Tongue (tissue), 2 donors: Measurements from ENCODE around the gene MTHFD1L. TPM values are rescaled to one million over a fixed set of nuclear protein-coding genes. Genes with fewer than 3 reads are reported as not detected.
A peak's percentile ranks its signal among the peaks of the same experiment; 100 is the strongest.
"Not testable (repeated sequence)": the region's sequence is repeated elsewhere in the genome, so short reads cannot be mapped to it uniquely, and the experiment has no call there.

Experiments used
- DNase-seq: peaks from one replicate; pipeline ENCODE4 v3.0.0-alpha.2; 2015
- total RNA-seq: library from RNA; depleted of rRNA; stranded (reverse); fragments of >200 nt; gene quantifications from one replicate; pipeline ENCODE4 v1.2.3, GENCODE V29; 2014

MTHFD1L gene
- total RNA-seq, 1 donor from 2014 or later, result 14.5 TPM

DNA sequence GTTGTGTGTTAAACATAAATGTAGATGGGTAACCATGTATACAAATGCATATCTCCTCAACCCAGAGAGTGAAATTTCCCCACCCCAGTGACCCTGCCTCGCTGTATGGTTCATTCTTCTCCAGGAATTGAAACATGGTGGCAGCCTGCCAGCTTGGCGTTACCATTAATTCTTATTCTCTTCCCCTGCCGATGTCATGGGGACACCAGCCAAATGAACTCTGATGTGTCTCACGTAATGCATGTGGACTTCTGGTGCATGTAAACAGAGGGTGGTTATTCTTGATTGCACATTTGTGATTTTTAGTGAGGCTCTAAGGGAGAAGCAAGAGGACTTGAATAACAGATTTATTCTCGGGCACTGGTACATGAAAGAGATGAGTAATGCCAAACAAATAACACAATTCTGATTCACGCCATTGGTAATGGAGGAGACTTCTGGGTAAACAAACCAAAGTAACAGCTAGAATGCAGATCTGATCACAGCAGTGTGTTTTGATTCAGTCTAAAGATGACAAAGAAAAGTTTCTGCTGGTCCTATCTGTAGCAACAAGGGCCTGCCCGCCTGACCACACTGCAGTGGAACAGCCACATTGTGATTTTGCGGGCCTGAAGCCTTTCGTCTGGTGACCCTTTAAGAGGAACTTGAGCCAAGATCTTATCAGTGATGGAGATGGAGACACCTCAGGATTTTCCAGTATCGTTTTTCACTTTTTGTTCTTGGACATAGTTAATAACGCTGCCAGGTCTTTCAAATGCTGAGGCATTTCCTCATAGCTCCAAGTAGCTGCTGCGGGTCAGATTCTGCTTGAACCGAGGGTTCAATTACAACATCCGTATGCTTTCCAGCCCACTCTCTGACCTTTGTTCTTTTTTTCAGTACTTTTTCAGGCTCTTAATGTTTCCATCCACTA lies 202.4 kb downstream of the MTHFD1L start:
- DNase-seq, result peak; percentile 76

DNA sequence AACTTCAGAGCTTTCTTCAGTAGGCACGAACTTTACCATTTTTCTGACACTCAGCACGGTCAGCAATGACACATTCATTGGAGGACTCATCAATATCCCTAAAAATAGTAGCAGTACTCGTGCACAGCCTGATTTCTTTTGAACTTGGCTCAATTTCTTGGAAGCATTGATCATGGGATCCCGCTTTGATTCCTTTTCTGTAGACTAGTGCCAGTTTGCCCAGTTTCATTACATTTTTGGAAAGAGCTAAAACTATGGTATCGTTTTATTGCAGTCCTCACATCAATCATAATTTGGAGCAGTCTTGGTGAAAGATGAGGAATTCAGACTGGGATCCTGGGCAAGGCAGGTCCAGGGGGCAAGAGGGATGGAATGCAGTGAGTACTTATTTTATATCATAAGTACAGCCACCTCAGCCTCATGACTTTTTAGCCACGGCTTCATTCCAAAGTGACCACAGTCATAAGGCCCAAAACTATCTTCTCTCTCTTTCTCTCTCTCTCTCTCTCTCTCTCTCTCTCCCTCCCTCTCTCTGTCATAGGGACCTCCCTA lies 203.3 kb downstream of the MTHFD1L start:
- DNase-seq, result no peak

DNA sequence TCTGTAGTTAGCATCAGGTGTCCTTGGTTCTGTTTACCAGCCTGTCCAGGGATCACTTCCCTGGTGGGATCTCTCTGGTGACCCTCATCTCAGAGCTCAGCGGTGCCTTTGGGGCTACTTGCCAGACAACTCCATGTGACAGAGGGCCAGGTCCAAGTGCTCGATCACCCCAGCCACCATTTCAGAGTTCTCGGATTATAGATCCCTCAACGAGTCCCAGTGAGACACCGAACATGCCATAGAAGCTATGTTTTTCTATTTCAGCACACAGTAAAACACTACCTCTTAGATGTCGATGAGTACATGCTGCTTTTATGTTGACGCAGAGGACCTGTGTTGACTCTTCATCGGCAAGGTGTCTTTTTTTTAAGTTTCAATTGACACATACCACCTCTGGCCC lies 204.1 kb downstream of the MTHFD1L start:
- no peak for DNase-seq

DNA sequence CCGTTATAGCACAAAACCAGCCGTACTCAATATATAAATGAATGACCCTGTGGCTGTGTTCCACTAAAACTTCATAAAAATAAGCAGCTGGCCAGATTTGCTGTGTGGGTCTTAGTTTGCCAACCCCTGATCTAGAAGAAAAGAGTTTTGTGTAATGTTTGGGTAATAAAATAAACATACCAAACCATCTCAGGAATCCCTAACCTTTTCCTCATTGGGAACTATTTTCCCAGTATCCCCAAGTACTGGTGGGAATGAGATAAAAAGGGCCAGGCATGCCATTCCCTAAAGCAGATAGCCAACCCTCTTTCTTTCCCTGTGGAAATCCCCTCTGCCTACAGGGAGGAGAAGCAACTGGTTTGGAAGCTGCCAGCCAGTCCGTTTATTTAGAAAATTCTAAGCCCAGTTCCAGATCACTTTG lies 205.1 kb downstream of the MTHFD1L start:
- no peak for DNase-seq

DNA sequence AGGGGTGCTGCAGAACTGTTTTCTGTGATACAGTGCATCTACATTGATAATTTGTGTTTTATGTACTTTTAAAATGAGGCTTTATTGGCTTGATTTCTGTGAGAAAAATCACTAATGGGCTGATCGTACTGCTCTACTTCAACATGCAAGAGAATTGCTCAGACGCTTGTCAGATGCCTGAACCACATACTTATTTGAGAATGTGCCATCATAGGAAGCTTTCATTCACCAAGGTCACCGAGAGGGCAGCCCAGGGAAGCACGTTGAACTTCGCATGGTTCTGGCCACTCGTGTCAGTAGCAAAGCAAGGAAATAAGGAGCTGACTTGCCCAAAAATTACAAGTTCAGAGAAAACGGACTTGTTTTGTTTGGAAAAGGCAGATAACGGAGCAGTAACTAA lies 205.8 kb downstream of the MTHFD1L start:
- DNase-seq, result peak; percentile 33

DNA sequence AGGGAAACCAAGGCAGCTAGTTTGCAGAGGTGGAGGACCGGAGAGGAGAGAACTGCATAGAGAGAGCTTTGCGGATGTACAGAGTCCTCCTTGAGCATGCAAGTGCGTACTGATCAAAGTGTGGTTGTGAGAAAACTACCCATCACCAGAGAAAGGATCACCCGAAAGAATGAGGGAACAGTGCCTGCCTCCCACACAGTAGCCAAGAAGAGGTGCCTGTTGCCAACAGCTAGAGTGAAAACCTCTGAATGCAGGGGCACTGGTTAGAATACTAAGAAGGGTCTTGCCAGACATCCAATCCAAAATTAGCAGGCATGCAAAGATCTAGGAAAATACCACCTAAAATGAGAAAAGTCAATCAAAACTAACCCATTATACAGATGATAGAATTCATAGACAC lies 207.6 kb downstream of the MTHFD1L start:
- no peak for DNase-seq

DNA sequence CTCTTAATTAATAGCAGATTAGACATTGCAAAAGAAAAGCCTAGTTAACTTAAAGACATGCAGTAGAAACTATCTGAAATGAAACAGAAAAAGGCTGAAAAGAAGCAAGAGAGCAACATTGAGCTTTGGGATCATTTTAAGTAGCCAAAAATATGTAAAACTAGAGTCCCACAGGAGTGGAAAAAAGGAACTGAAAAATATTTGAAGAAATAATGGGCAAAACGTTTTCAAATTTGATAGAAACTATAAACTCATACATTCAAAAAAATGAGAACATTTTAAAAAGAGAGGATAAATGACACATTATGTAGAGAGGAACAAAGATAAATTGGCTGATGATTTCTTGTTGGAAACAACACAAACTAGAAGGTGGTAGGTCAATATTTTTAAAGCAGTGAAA lies 208.2 kb downstream of the MTHFD1L start:
- no peak for DNase-seq

DNA sequence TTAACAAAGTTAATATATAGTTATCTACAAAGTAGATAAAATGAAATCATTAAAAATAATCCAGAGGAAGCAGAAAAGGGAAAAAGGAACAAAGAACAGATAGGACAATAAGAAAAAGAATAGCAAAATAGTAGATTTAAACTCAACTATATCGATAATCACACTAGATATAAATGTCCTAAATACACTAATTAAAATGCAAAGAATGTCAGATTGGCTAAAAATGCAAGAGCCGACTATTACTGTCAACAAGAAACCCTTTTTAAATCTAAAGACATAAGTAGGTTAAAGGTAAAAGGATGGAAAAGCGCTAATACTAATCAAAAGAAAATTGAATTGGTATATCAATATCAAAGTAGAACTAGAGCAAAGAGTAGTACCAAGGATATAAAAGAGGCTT lies 209.5 kb downstream of the MTHFD1L start:
- no peak for DNase-seq

DNA sequence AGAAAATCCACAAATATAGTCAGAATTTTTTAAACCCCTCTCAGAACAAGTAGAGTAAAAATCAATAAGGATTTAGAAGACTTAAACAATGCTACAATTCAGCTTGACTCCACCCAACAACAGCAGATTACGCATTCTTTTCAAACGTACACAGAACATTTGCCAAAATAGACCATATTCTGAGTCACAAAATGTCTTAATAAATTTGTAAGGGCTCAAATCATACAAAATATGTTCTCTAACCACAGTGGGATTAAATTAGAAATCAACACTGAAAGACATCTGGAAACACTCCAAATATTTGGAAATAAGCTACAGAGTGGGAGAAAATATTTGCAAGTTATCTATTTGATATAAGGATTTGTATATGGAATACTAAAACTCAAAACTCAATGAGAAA lies 210.0 kb downstream of the MTHFD1L start:
- DNase-seq, result peak; percentile 20

DNA sequence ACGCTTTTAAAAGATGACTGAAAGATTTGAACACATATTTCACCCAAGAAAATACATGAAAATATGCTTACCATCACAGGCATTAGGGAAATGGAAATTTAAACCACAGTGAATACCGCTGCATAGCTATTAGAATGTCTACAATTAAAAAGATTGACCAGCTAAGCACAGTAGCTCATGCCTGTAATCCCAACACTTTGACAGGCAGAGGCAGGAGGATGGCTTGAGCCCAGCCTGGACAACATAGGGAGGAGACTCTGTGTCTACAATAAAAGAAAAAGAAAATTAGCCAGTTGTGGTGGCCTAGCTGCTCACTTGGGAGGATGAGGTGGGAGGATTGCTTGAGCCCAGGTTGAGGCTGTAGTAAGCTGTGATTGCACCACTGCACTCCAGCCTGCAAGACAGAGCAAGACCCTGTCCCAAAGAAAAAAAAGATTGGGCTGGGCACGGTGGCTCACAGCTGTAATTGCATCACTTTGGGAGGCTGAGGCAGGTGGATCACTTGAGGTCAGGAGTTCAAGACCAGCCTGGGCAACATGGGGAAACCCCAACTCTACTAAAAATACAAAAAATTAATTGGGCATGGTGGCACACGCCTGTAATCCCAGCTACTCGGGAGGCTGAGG lies 210.5 kb downstream of the MTHFD1L start:
- DNase-seq, result peak; percentile 36

DNA sequence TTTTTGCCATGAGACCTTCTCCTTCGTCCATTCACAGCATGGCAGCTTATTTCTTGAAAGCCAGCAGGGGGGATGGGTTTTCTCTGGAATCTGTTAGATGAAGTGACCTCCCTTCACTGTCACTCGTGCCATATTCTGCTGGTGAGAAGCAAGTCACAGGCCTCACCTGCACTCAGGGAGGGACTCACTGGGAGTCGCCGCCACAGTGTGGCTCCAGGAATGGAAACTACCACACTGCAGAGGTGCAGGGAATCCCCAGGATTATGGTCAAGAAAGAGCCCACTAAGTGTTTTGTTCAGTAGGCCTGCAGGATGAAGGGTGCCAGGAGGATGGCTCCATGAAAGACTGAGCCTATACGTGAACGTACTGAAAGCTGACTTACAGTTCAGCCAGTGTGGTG lies 213.2 kb downstream of the MTHFD1L start:
- no peak for DNase-seq

DNA sequence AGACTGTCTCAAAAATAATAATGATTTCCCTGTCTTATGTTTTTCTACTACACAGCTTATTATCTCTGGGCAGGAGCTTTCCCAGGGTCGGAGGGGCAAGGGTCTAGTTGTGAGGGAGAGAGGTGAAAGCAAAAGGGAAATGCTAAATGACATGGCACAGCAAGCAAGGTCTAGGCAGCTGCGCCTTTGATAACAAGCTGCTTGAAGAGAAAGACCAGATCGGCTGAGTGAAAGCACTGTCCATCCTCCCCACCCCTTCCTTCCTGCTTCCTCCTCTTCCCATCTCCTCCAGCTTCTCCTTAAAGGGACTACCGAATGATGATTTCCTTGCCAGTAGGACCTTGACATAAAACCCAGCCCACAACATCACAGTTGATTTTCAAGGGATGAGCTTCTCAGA lies 216.2 kb downstream of the MTHFD1L start:
- no peak for DNase-seq

DNA sequence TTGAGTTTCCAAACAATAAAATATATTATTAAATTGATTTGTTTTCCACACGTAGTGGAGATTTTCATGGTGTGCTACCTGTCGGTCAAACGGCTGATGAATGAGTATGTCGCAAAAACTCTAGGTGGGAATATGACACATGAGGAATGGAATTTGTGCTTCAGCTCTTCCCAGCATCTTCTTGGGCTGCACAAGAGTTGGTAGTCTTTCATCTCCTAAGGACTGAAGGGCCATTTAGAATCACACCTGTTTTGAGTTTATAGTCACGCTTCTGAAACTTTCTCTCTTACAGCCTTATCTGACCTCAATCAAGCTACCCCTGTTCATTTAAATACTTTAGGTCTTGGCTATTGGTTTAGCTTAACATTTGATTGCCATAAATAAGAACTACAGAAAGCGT lies 216.6 kb downstream of the MTHFD1L start:
- no peak for DNase-seq

DNA sequence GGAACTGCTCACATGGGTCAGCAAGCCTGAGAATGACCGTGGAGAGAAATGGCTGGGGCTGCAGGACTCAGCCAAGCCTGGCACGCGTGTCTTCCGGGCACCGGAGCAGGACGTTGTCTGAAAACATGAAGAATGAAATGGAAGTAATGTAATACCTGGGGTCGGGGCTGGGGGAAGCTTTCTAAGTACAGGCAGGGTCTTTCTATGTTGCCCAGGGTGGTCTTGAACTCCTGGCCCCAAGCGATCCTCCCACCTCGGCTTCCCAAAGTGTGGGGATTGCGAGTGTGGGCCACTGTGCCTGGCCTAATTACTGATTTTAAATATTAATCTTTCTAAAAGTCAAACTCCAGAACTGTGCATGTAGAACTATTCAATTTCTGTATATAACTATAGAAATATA lies 218.8 kb downstream of the MTHFD1L start:
- no peak for DNase-seq

DNA sequence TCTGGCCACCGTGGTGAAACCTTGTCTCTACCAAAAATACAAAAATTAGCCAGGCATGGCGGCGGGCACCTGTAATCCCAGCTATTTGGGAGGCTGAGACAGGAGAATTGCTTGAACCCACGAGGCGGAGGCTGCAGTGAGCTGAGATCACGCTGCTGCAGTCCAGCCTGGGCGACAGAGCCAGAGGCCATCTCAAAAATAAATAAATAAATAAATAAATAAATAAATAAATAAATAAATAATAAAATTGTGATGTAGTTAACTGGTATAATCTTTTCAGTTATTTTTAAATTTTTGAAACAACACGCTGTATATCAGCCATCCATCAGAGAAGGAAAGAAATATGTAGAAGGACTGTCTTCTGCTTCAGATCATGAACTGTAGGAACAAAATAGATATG lies 221.6 kb downstream of the MTHFD1L start:
- DNase-seq, result not testable (repeated sequence)

DNA sequence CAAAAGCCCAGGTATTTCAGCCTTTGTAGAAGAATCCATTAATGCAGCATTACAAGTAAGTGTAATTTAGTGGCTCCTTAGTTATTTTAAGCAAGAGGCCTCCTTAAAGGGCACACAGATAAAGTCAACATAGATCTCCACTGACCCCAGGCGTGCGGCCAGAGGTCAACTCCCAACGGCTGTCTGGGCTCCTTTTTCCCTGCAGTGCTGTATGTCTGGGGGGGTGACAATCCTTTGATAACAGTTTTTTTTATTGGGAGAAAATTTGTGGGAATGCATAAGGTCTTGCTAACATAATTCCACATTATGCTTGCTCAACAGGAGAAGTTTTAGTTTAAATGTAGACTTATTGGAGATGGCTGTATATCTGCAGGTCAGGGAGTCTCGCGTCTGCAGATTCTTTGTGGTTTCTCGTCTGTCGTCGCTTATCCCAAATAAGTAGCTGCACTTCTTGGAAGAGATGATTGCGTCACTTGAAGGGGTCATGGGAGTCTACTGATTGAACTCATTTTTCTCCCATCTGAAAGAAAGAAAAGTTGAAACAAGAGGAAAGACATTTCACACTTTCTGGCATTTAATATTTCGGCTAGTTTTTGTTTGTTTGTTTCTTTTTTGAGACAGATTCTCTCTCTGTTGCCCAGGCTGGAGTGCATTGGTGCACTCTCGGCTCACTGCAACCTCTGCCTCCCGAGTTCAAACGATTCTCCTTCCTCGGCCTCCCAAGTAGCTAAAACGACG lies 222.5 kb downstream of the MTHFD1L start:
- DNase-seq, result no peak

DNA sequence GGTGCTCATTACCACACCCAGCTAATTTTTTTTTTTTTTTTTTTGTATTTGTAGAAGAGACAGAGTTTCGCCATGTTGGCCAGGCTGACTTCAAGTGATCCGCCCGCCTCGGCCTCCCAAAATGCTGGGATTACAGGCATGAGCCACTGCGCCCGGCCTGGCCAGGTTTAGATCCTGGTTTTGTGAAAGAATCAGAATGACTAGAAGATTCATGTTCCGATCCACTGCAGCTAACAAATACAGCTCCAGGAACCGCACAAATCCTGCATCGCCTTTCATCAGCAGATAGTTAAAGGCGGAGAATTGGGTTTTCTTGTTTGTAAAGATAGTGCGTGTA lies 223.1 kb downstream of the MTHFD1L start:
- DNase-seq, result no peak

DNA sequence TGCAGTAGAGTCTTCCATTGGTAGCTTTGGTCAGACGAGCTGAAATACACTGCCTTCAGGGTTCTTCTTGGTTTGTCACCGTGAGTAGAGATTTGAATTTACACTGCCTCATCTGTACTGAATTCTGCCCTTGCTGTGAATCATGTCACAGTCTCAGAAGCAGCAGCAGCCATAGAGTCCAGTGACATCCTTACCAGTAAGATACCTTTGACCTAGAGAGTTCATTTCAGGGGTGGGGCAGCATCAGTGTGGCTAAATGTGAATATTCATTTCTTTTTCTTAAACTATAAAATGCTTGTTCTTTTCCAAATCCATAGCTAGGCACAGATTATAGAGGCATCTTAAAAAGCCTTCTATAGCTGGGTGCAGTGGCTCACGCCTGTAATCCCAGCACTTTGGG lies 223.5 kb downstream of the MTHFD1L start:
- DNase-seq, result no peak

DNA sequence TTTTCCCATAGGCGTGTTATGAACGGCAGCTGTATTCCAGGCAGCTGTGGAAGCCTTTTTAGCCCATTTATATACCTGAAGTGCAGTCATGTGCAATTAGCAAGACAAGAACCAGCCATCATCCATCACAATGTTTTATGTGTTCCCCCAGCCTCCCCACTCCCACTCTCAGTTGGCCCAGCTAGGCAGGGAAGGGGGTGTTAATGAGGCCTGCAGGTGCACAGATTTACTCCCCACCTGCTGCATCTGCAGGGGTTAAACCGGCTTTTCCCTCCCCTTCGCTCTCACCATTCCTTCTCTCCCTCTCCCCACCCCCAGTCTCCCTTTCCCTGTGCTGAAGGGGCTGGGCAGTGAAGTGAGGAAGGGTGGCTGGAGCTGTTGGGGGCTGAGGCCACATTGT lies 224.5 kb downstream of the MTHFD1L start:
- DNase-seq, result peak; percentile 42

DNA sequence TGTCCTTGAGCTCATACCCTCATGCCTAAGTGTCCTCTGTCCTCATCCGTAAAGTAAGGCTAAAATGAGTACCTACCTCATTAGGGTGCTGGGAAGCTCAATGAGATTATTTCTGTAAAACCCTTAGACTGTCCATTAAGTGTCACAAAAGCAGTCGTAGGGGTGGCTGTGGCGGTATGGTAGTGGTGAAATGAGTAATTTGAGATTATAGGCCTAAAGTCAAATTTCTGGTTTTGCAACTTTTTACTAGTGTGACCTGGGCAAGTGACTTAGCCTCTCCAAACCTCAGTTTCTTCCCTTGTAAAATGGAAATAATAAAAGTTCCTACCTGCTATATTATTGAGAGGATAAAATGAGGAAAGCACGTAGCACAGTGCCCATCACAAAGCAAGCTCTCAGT lies 226.1 kb downstream of the MTHFD1L start:
- DNase-seq, result no peak

DNA sequence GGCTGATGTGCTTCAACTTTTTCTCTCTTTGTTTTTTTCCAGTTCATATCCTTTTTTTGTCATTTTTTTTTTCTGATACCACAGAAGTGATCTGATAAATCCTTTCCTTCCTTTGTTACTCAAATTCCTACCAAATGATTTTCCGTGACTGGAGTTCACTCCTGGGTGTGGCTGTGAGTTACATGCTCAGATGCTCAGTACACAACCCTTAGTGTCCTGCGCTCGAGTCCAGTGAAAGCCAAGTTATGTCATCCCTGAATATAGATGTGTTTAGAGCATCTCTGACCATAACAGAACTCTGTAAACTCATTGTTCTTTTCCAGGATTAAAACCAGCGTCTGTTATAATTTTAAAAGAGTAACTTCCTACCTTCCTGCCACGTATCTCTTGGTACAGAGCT lies 227.1 kb downstream of the MTHFD1L start:
- DNase-seq, result no peak

DNA sequence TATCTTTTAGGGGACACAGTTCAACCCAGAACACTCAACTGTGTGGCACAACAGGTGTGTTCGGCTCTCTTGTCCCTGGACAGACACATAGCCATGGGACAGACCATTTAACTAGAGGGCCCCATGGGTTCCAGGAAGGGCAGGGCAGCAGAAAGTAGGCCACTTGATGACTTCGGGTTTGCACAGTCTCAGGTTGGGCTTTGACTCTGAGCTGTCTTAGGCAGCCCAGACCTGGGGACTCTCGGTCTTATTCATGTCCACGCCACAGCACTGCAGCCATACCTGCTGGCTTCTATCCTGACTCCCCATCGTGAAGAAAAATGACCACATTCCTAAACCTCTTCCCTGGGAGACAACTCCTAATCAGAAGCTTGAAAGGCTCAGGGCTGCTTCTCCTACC lies 228.2 kb downstream of the MTHFD1L start:
- no peak for DNase-seq
